ENCODE results near the gene SLC6A2.

GRCh38 chr16:55657616-55658015 is 1.8 kb downstream of the SLC6A2 start:
- no peak for TF ChIP-seq POLR2A (IDR thresholded peaks at IDR 0.05)
- TF ChIP-seq, protein P1, sequence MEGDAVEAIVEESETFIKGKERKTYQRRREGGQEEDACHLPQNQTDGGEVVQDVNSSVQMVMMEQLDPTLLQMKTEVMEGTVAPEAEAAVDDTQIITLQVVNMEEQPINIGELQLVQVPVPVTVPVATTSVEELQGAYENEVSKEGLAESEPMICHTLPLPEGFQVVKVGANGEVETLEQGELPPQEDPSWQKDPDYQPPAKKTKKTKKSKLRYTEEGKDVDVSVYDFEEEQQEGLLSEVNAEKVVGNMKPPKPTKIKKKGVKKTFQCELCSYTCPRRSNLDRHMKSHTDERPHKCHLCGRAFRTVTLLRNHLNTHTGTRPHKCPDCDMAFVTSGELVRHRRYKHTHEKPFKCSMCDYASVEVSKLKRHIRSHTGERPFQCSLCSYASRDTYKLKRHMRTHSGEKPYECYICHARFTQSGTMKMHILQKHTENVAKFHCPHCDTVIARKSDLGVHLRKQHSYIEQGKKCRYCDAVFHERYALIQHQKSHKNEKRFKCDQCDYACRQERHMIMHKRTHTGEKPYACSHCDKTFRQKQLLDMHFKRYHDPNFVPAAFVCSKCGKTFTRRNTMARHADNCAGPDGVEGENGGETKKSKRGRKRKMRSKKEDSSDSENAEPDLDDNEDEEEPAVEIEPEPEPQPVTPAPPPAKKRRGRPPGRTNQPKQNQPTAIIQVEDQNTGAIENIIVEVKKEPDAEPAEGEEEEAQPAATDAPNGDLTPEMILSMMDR (IDR thresholded peaks at IDR 0.05), result no peak
